Measurements from ENCODE around the gene GMDS. TPM values are rescaled to one million over a fixed set of nuclear protein-coding genes. Genes with fewer than 3 reads are reported as not detected.

GMDS gene
- total and polyA plus RNA-seq, 2 of the 13 experiments (the other 11 are each of a cell fraction or from before 2014, with no cell fraction given), result 64.4 to 112 TPM

DNA sequence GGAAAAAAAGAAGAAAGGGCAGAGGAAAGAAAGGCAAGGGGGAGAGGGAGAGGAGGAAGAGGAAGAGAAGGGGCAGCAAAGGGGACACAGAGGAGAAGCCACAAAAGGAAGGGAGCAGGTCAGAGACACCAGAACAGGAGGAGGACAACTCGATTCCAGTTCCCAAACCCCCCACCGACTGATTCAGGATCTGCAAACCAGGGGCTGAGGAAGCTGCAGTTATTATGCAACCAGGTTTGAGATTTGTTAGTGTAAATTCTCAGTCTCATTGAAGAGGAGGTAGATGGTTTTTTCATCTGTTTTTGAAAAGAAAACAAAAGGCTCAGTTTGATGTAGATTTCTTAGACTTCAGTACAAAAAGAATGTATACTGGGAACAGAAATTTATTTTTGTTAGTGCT lies 432.9 kb downstream of the GMDS start:
- FAIRE-seq (no peak), ATAC-seq (no peak; the same call in 2 of the 3 replicates), DNase-seq (ENCODE audit: low spot score) (no peak)
- CTCF ChIA-PET (ENCODE audit: low intra/inter-chr PET ratio, low total read pairs), result no interaction called here
- POLR2A ChIA-PET, result no interaction called here
- H3K27me3 ChIP-seq (ENCODE audit: control insufficient read depth in 1 of 2, insufficient read depth in 2 of 2, low read length in 2 of 2), result no peaks in the 10 kb centered on the region
- no peaks in the 10 kb centered on the region for H4K20me1 ChIP-seq (ENCODE audit: insufficient read depth, low read length)
- H3K4me3 ChIP-seq (replicated peaks in 1 of 3; ENCODE audit: insufficient read depth in 1 of 3, low read depth in 2 of 3, low read length in 3 of 3), result no peak overlapping the region
- in situ Hi-C loops (cut with HindIII; ENCODE audit: extremely low pct_ligation_motif_present, low pct_unique_long_range_greater_than_20kb), result no loop called here
- BruUV-seq (replicated peaks), result no TSS peak
- no peak overlapping the region for H2AFZ ChIP-seq (ENCODE audit: low read length)
- H3K36me3 ChIP-seq (replicated peaks in 1 of 2; ENCODE audit: control insufficient read depth in 1 of 2, insufficient read depth in 2 of 2, low read length in 2 of 2), result no peaks in the 10 kb centered on the region
- WGBS (ENCODE audit: low lambda C conversion rate), result 66% methylated on average over 2 of the region's 2 CpGs
- no peaks in the 10 kb centered on the region for H3K9me3 ChIP-seq (ENCODE audit: low read length)
- TF ChIP-seq ZNF431 (CRISPR knock-in tag; IDR thresholded peaks at IDR 0.05; ENCODE audit: borderline replicate concordance, low read depth) (no peak), SRSF9 (IDR thresholded peaks at IDR 0.05; ENCODE audit: borderline replicate concordance, insufficient read depth, low read depth, low read length, poor library complexity, severe bottlenecking) (no peak), SP4 (CRISPR knock-in tag; IDR thresholded peaks at IDR 0.05) (0 out of 2 replicates have a peak, but pooled peaks have one; percentile 18), SMAD9 (CRISPR knock-in tag; IDR thresholded peaks at IDR 0.05) (no peak)
- TF ChIP-seq, protein P1, sequence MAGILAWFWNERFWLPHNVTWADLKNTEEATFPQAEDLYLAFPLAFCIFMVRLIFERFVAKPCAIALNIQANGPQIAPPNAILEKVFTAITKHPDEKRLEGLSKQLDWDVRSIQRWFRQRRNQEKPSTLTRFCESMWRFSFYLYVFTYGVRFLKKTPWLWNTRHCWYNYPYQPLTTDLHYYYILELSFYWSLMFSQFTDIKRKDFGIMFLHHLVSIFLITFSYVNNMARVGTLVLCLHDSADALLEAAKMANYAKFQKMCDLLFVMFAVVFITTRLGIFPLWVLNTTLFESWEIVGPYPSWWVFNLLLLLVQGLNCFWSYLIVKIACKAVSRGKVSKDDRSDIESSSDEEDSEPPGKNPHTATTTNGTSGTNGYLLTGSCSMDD (CRISPR knock-in tag; IDR thresholded peaks at IDR 0.05), result no peak
- H3K4me2 ChIP-seq (ENCODE audit: low read depth, low read length), result no peak overlapping the region
- H3K27ac ChIP-seq (ENCODE audit: extremely low read length, insufficient read depth, low read length), result no peak overlapping the region
- H3K79me2 ChIP-seq (ENCODE audit: insufficient read depth, low read length), result no peaks in the 10 kb centered on the region
- no peak overlapping the region for H3K9ac ChIP-seq (ENCODE audit: insufficient read depth, low read depth, low read length)
- intact Hi-C loops (cut with micrococcal nuclease; ENCODE audit: unreplicated experiment), result no loop called here
- peaks cover 12% of the 10 kb centered on the region for H3K4me1 ChIP-seq (ENCODE audit: insufficient read depth, low read length)

DNA sequence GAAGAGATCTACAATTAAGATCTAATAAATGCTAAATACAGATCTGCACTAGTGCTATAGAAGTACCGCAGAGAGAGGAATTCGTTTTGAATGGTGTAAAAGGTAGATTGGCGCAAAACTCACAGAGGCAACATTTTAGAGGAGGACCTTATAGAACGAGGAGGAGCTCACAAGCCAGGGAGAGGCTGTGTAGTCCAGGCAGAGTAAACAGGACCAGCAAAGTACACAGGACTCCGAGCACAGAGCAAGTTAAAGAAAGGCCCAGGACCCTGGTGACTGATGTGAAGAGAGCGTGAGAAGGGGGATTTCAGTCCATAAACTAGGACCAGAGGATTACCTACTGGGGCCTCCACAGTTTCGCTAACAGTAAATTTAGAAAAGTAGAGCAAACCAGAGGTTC lies 433.4 kb downstream of the GMDS start:
- TF ChIP-seq, protein P2, sequence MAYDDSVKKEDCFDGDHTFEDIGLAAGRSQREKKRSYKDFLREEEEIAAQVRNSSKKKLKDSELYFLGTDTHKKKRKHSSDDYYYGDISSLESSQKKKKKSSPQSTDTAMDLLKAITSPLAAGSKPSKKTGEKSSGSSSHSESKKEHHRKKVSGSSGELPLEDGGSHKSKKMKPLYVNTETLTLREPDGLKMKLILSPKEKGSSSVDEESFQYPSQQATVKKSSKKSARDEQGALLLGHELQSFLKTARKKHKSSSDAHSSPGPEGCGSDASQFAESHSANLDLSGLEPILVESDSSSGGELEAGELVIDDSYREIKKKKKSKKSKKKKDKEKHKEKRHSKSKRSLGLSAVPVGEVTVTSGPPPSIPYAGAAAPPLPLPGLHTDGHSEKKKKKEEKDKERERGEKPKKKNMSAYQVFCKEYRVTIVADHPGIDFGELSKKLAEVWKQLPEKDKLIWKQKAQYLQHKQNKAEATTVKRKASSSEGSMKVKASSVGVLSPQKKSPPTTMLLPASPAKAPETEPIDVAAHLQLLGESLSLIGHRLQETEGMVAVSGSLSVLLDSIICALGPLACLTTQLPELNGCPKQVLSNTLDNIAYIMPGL (CRISPR knock-in tag; IDR thresholded peaks at IDR 0.05; ENCODE audit: borderline replicate concordance in 1 of 2, low read depth in 1 of 2), result no peak
- no peak for TF ChIP-seq SIN3B (IDR thresholded peaks at IDR 0.05; ENCODE audit: low read length)
- TF ChIP-seq DDIT3 (CRISPR knock-in tag; IDR thresholded peaks at IDR 0.05), result no peak
- TF ChIP-seq ZNF761 (CRISPR knock-in tag; conservative IDR thresholded peaks at IDR 0.05), result no peak
- no peak for TF ChIP-seq FOXA1 (IDR thresholded peaks at IDR 0.05)
- peak; percentile 65 for TF ChIP-seq FOXA1 (CRISPR knock-in tag; IDR thresholded peaks at IDR 0.05)
- TF ChIP-seq ZNF431 (CRISPR knock-in tag; IDR thresholded peaks at IDR 0.05; ENCODE audit: borderline replicate concordance, low read depth), result no peak
- TF ChIP-seq ZMYM4 (CRISPR knock-in tag; IDR thresholded peaks at IDR 0.05), result peak; percentile 24; the same call in 1 of the 2 replicates
- 0 out of 2 replicates have a peak, but pooled peaks have one; percentile 1 for TF ChIP-seq SP4 (CRISPR knock-in tag; IDR thresholded peaks at IDR 0.05)
- TF ChIP-seq ZNF263 (CRISPR knock-in tag; IDR thresholded peaks at IDR 0.05), result peak; percentile 83
- no peak overlapping the region for H3K4me3 ChIP-seq (replicated peaks in 1 of 3; ENCODE audit: insufficient read depth in 1 of 3, low read depth in 2 of 3, low read length in 3 of 3)
- ATAC-seq (peak; percentile 83), FAIRE-seq (no peak), DNase-seq (ENCODE audit: low spot score) (peak; percentile 15)
- H3K27ac ChIP-seq (ENCODE audit: extremely low read length, insufficient read depth, low read length), result no peak overlapping the region
- no peaks in the 10 kb centered on the region for H3K36me3 ChIP-seq (replicated peaks in 1 of 2; ENCODE audit: control insufficient read depth in 1 of 2, insufficient read depth in 2 of 2, low read length in 2 of 2)
- H3K9me3 ChIP-seq (ENCODE audit: low read length), result no peaks in the 10 kb centered on the region
- ChIA-PET CTCF (ENCODE audit: low intra/inter-chr PET ratio, low total read pairs) (no interaction called here), POLR2A (no interaction called here)
- H3K27me3 ChIP-seq (ENCODE audit: control insufficient read depth in 1 of 2, insufficient read depth in 2 of 2, low read length in 2 of 2), result no peaks in the 10 kb centered on the region
- H3K9ac ChIP-seq (ENCODE audit: insufficient read depth, low read depth, low read length), result no peak overlapping the region
- no TSS peak for BruUV-seq (replicated peaks)
- no peak overlapping the region for H3K4me2 ChIP-seq (ENCODE audit: low read depth, low read length)
- no peaks in the 10 kb centered on the region for H3K79me2 ChIP-seq (ENCODE audit: insufficient read depth, low read length)
- in situ Hi-C loops (cut with HindIII; ENCODE audit: extremely low pct_ligation_motif_present, low pct_unique_long_range_greater_than_20kb), result no loop called here
- WGBS (ENCODE audit: low lambda C conversion rate), result 76% methylated on average over 7 of the region's 7 CpGs
- intact Hi-C loops (cut with micrococcal nuclease; ENCODE audit: unreplicated experiment), result no loop called here
- H2AFZ ChIP-seq (ENCODE audit: low read length), result no peak overlapping the region
- no peaks in the 10 kb centered on the region for H4K20me1 ChIP-seq (ENCODE audit: insufficient read depth, low read length)
- H3K4me1 ChIP-seq (ENCODE audit: insufficient read depth, low read length), result peaks cover 12% of the 10 kb centered on the region
